ENCODE data around the gene PHF13.

- TF ChIP-seq CTCF (IDR thresholded peaks at IDR 0.05) (no peak), POLR2A (IDR thresholded peaks at IDR 0.05) (no peak)
Measured at GRCh38 chr1:6594977-6595740, 18.4 kb upstream of the PHF13 start.
